Naive thymus-derived CD4-positive, alpha-beta T cell (primary cell): ENCODE data around the gene CERS4. TPM values are rescaled to one million over a fixed set of nuclear protein-coding genes. Genes with fewer than 3 reads are reported as not detected.
"Not testable (repeated sequence)": the region's sequence is repeated elsewhere in the genome, so short reads cannot be mapped to it uniquely, and the experiment has no call there.

ENCODE experiments used
- ATAC-seq: fragments of 150-1000 bp; cut with Tn5 transposase; 2 replicates; pipeline ENCODE4 v1.10.0; 2021; ENCODE audit warnings: mild to moderate bottlenecking, moderate library complexity
- CTCF ChIA-PET: fragments of 350-600 bp; sonication (Branson Sonifier 250); formaldehyde crosslinking; loops from one replicate; lab custom pipeline; 2021; ENCODE audit warnings: antibody characterized with exemption; lab: Charles Lee
- POLR2A ChIA-PET: fragments of 350-600 bp; sonication (Branson Sonifier 250); formaldehyde crosslinking; loops from one replicate; lab custom pipeline; 2021; ENCODE audit warnings: antibody characterized with exemption, inconsistent platforms; lab: Charles Lee
- DNase-seq, 9 donors: peaks; one replicate each; pipeline versions ENCODE4 v3.0.0 to v3.0.0-alpha.2; 2020 to 2022; ENCODE audit warnings: mixed read lengths in 1 of 9
- H3K27ac ChIP-seq: one replicate; pipeline ENCODE4 v1.7.0; 2013; ENCODE audit warnings: mild to moderate bottlenecking, low read depth, low read length, moderate library complexity
- H3K27me3 ChIP-seq, 2 donors: one replicate each; pipeline ENCODE4 v1.7.0; 2013; ENCODE audit warnings: low read length in 2 of 2, mild to moderate bottlenecking in 2 of 2, moderate library complexity in 2 of 2; ENCODE audit not compliant: control insufficient read depth in 2 of 2, insufficient read depth in 2 of 2
- H3K36me3 ChIP-seq, 3 experiments: 1 replicate in 2 of 3; 2 replicates in 1 of 3; pipeline ENCODE4 v1.7.0; 2013; ENCODE audit warnings: low read length in 3 of 3, mild to moderate bottlenecking in 3 of 3, moderate library complexity in 1 of 3; ENCODE audit not compliant: insufficient read depth in 3 of 3, control insufficient read depth in 2 of 3
- H3K4me1 ChIP-seq, 2 donors: one replicate each; pipeline ENCODE4 v1.7.0; 2013; ENCODE audit warnings: low read length in 2 of 2, mild to moderate bottlenecking in 2 of 2, moderate library complexity in 1 of 2; ENCODE audit not compliant: control insufficient read depth in 2 of 2, insufficient read depth in 2 of 2
- H3K4me3 ChIP-seq: 2 replicates; pipeline ENCODE4 v1.7.0; 2013; ENCODE audit warnings: mild to moderate bottlenecking, low read length
- H3K9me3 ChIP-seq, 3 experiments: 1 replicate in 2 of 3; 2 replicates in 1 of 3; pipeline ENCODE4 v1.7.0; 2013; ENCODE audit warnings: low read length in 3 of 3; ENCODE audit not compliant: control insufficient read depth in 2 of 3
- H3K27ac Mint-ChIP-seq, 9 donors: one replicate each; pipeline ENCODE4 v1.8.0; 2020 to 2022; ENCODE audit warnings: mixed read lengths in 9 of 9, mild to moderate bottlenecking in 8 of 9, moderate library complexity in 5 of 9, inconsistent platforms in 2 of 9
- H3K27me3 Mint-ChIP-seq, 5 donors: one replicate each; pipeline ENCODE4 v1.8.0; 2021 to 2022; ENCODE audit warnings: mixed read lengths in 5 of 5, mild to moderate bottlenecking in 1 of 5
- H3K36me3 Mint-ChIP-seq, 5 donors: one replicate each; pipeline ENCODE4 v1.8.0; 2020 to 2022; ENCODE audit warnings: mixed read lengths in 5 of 5, mild to moderate bottlenecking in 3 of 5, inconsistent platforms in 1 of 5
- H3K4me1 Mint-ChIP-seq, 7 donors: one replicate each; pipeline ENCODE4 v1.8.0; 2020 to 2022; ENCODE audit warnings: mixed read lengths in 7 of 7, mild to moderate bottlenecking in 3 of 7, inconsistent platforms in 1 of 7
- H3K4me3 Mint-ChIP-seq, 10 donors: one replicate each; pipeline ENCODE4 v1.8.0; 2020 to 2022; ENCODE audit warnings: mild to moderate bottlenecking in 10 of 10, mixed read lengths in 10 of 10, moderate library complexity in 6 of 10, inconsistent platforms in 2 of 10
- H3K9me3 Mint-ChIP-seq, 11 donors: one replicate each; pipeline ENCODE4 v1.8.0; 2020 to 2022; ENCODE audit warnings: mixed read lengths in 11 of 11, mild to moderate bottlenecking in 4 of 11, inconsistent platforms in 1 of 11, moderate library complexity in 1 of 11
- intact Hi-C, 2 donors: fragments of 100-400 bp; cut with micrococcal nuclease; formaldehyde crosslinking; loops; one replicate each; pipeline ENCODE4 v1.15.1; 2023
- polyA plus RNA-seq, 2 donors: library from polyadenylated mRNA; unstranded; fragments of 300-500 nt; fragmentation: Illumina TruSeq; gene quantifications; one replicate each; pipeline ENCODE4 v1.2.3, GENCODE V29; 2021
- total RNA-seq, 6 experiments: library from RNA in 5 of 6; stranded (reverse) in 5 of 6; gene quantifications; 1 replicate in 5 of 6; 2 replicates in 1 of 6; pipeline ENCODE4 v1.2.3 and lab custom pipeline; 2021 to 2026

CERS4 gene
- total and polyA plus RNA-seq, 7 experiments from 2014 or later = 11.2 to 32.4 (median 21.9) TPM

DNA sequence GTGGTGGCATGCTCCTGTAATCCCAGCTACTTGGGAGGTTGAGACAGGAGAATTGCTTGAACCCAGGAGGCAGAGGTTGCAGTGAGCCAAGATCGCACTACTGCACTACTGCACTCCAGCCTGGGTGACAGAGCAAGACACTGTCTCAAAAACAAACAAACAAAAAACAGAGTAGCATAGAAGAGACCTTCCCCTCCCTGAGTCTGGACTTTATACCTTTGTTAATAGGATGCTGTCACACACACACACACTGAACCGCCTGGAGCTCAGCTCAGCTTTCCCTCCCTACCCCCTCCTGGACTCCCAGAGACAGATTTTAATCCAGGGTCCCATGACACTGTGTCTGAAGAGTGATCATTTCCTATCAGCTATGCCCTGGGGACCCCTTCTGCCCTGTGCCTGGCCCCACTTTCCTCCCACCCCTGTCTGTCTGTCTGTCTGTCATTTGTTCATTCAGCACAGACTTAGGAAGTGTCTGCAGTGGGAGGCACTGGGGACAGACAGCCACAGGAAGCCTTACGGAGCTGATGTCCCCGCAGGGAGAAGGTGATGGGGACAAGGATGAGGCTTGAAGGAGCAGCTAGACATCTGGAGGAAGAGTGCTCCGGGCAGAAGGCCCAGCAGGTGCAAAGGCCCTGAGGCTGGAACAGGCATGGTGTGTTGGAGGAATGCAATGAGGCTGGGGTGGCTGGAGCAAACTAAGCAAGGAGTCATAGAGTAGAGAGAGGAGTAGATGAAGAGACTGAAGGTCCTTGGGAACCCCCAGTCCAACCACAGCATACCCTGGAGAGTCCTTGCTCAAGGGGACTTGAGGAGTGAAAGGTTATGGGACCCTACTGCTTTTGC lies 4.9 kb downstream of the CERS4 start:
- CTCF ChIA-PET = no interaction called here
- Mint-ChIP-seq H3K9me3 (peaks cover 0 to 3% (median 0%) of the 10 kb centered on the region in 11 donors), H3K4me3 (peak overlapping the region in 1 of 10 donors; percentile 59), H3K27me3 (no peaks in the 10 kb centered on the region), H3K36me3 (peaks cover 0 to 29% (median 3%) of the 10 kb centered on the region in 5 donors), H3K27ac (peak overlapping the region in 6 of 9 donors; percentile 29 to 79 (median 65)), H3K4me1 (peaks cover 27 to 49% (median 40%) of the 10 kb centered on the region in 7 donors)
- no peak for ATAC-seq
- no peak for DNase-seq
- Histone ChIP-seq H3K27me3 (no peaks in the 10 kb centered on the region), H3K27ac (no peak overlapping the region), H3K9me3 (no peaks in the 10 kb centered on the region), H3K4me1 (peaks cover 5 to 17% of the 10 kb centered on the region in 2 donors), H3K36me3 (peaks cover 0 to 28% (median 0%) of the 10 kb centered on the region in 3 experiments), H3K4me3 (no peak overlapping the region)
- intact Hi-C loops = no loop called here
- POLR2A ChIA-PET = interaction anchor here (1.0 kb wide), 1 partner anchor 107 kb away, joined by 3 read pairs; the partner anchor contains the start of genes NDUFA7 and RPS28

DNA sequence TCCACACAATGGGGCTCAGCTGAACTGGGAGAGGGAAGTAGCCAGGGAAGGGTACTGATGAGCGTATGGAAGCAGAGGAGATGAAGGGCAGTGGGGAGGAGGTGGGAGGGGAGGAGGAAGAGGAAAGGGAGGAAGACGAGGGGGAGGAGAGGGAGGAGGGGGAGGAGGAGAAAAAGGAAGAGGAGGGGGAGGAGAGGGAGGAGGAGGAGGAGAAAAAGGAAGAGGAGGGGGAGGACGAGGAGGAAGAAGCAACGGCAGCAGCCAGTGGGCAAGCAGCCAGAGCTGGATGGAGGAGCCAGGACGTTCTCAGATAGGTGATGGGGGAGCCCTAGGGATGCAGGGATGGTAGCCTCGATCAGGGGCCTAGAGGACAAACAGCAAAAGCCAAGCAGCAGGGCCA lies 5.6 kb downstream of the CERS4 start:
- POLR2A ChIA-PET = no interaction called here
- H3K4me1 ChIP-seq = peaks cover 5 to 15% of the 10 kb centered on the region in 2 donors
- no peaks in the 10 kb centered on the region for H3K9me3 ChIP-seq
- H3K36me3 ChIP-seq = peaks cover 0 to 24% (median 0%) of the 10 kb centered on the region in 3 experiments
- no peaks in the 10 kb centered on the region for H3K27me3 ChIP-seq
- H3K27ac ChIP-seq = no peak overlapping the region
- H3K36me3 Mint-ChIP-seq = peaks cover 0 to 29% (median 3%) of the 10 kb centered on the region in 5 donors
- peaks cover 0 to 3% (median 0%) of the 10 kb centered on the region in 11 donors for H3K9me3 Mint-ChIP-seq
- CTCF ChIA-PET = no interaction called here
- no peak for ATAC-seq
- intact Hi-C loops = no loop called here
- no peak overlapping the region for H3K4me3 ChIP-seq
- H3K4me3 Mint-ChIP-seq = no peak overlapping the region
- H3K27ac Mint-ChIP-seq = peak overlapping the region in 4 of 9 donors; percentile 29 to 79 (median 48)
- H3K4me1 Mint-ChIP-seq = peaks cover 24 to 47% (median 38%) of the 10 kb centered on the region in 7 donors
- no peak for DNase-seq
- no peaks in the 10 kb centered on the region for H3K27me3 Mint-ChIP-seq

DNA sequence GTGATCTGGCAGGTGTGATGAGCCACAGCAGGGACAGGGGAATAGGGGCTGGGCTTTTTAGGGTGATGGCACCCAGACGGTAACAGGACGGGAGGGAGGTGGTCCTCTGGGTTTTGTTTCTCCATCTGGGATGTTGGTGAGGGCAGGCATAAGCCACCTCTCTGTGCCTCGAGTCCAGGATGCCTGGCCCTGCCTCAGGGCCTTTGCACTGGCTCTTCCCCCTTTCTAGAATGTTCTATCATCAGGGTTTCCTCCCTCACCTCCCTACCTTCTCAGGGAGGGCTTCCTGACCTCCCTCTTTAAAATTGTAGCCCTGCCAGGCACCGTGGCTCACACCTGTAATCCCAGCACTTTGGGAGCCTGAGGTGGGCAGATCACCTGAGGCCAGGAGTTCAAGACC lies 6.6 kb downstream of the CERS4 start:
- no peaks in the 10 kb centered on the region for H3K9me3 ChIP-seq
- peaks cover 17 to 39% (median 30%) of the 10 kb centered on the region in 7 donors for H3K4me1 Mint-ChIP-seq
- intact Hi-C loops = no loop called here
- ATAC-seq = no peak
- no peak overlapping the region for H3K4me3 ChIP-seq
- peaks cover 0 to 23% (median 0%) of the 10 kb centered on the region in 3 experiments for H3K36me3 ChIP-seq
- DNase-seq = no peak
- no peaks in the 10 kb centered on the region for H3K27me3 ChIP-seq
- H3K27ac ChIP-seq = no peak overlapping the region
- H3K27me3 Mint-ChIP-seq = no peaks in the 10 kb centered on the region
- POLR2A ChIA-PET = no interaction called here
- H3K4me1 ChIP-seq = peaks cover 0 to 5% of the 10 kb centered on the region in 2 donors
- no peak overlapping the region for H3K4me3 Mint-ChIP-seq
- peaks cover 0 to 3% (median 0%) of the 10 kb centered on the region in 11 donors for H3K9me3 Mint-ChIP-seq
- peak overlapping the region in 3 of 9 donors; percentile 6 to 46 (median 40) for H3K27ac Mint-ChIP-seq
- H3K36me3 Mint-ChIP-seq = peaks cover 0 to 29% (median 3%) of the 10 kb centered on the region in 5 donors
- CTCF ChIA-PET = no interaction called here

DNA sequence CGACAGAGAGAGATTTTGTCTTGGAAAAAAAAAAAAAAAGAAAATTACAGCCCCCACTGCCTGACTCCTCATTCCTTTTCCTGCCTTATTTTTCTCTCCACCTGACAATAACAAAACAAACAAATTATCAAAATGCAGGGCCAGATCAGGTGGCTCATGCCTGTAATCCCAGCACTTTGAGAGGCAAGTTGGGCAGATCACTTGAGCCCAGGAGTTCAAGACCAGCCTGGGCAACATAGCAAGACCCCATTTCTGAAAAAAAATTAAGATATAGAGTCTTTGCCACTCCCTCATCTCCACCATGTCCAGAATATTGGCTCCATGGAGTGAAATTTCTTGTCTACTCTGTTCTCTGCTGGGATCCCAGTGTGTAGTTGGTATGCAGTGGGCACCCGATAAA lies 7.2 kb downstream of the CERS4 start:
- peaks cover 0 to 29% (median 3%) of the 10 kb centered on the region in 5 donors for H3K36me3 Mint-ChIP-seq
- Histone ChIP-seq H3K4me1 (no peaks in the 10 kb centered on the region), H3K27me3 (no peaks in the 10 kb centered on the region), H3K4me3 (no peak overlapping the region), H3K27ac (no peak overlapping the region), H3K36me3 (peaks cover 0 to 23% (median 0%) of the 10 kb centered on the region in 3 experiments), H3K9me3 (no peaks in the 10 kb centered on the region)
- POLR2A ChIA-PET = no interaction called here
- H3K27me3 Mint-ChIP-seq = no peaks in the 10 kb centered on the region
- H3K9me3 Mint-ChIP-seq = peaks cover 0 to 3% (median 0%) of the 10 kb centered on the region in 11 donors
- DNase-seq (no peak), ATAC-seq (no peak)
- H3K4me3 Mint-ChIP-seq = no peak overlapping the region
- CTCF ChIA-PET = no interaction called here
- peak overlapping the region in 3 of 9 donors; percentile 6 to 70 (median 40) for H3K27ac Mint-ChIP-seq
- H3K4me1 Mint-ChIP-seq = peaks cover 17 to 39% (median 28%) of the 10 kb centered on the region in 7 donors
- intact Hi-C loops = no loop called here

DNA sequence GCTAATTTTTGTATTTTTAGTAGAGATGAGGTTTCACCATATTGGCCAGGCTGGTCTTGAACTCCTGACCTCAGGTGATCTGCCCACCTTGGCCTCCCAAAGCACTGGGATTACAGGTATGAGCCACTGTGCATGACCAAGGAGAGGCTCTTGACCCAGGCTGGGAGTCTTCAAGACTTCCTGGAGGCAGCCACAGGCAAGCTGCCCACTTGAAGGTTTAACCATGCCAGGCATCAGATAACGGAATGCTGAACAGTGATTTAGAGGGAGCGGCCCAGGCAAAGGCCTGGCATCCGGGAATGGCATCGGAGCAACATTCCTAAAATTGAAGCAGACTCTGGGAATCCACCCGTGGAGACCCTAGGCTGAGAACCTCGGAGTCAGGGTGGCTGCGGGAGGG lies 9.0 kb downstream of the CERS4 start:
- intact Hi-C loops, H3K27me3 ChIP-seq, H3K9me3 ChIP-seq, H3K27me3 Mint-ChIP-seq, H3K27ac ChIP-seq, H3K9me3 Mint-ChIP-seq, POLR2A ChIA-PET, H3K4me1 ChIP-seq, H3K4me3 ChIP-seq, ATAC-seq, CTCF ChIA-PET, H3K4me3 Mint-ChIP-seq, H3K27ac Mint-ChIP-seq, DNase-seq: not testable (repeated sequence)
- peaks cover 8 to 30% (median 16%) of the 10 kb centered on the region in 7 donors for H3K4me1 Mint-ChIP-seq
- H3K36me3 Mint-ChIP-seq = peaks cover 0 to 20% (median 0%) of the 10 kb centered on the region in 5 donors
- H3K36me3 ChIP-seq = peaks cover 0 to 23% (median 0%) of the 10 kb centered on the region in 3 experiments

- no peaks in the 10 kb centered on the region for H3K9me3 Mint-ChIP-seq
Observed at GRCh38 chr19:8220481-8220880, 11.3 kb downstream of the CERS4 start.

More at GRCh38 chr19:8220481-8220880, 11.3 kb downstream of the CERS4 start:
- CTCF ChIA-PET = interaction anchor here (1.5 kb wide), 1 partner anchor 133 kb away, joined by 3 read pairs; no protein-coding TSS in a partner anchor
- Mint-ChIP-seq H3K36me3 (peaks cover 0 to 18% (median 5%) of the 10 kb centered on the region in 5 donors), H3K4me3 (no peak overlapping the region), H3K27ac (peak overlapping the region in 1 of 9 donors; percentile 23), H3K27me3 (no peaks in the 10 kb centered on the region), H3K4me1 (peaks cover 0 to 17% (median 8%) of the 10 kb centered on the region in 7 donors)
- DNase-seq (no peak), ATAC-seq (no peak)
- POLR2A ChIA-PET = no interaction called here
- Histone ChIP-seq H3K27ac (no peak overlapping the region), H3K4me1 (no peaks in the 10 kb centered on the region), H3K9me3 (no peaks in the 10 kb centered on the region), H3K36me3 (peaks cover 0 to 13% (median 0%) of the 10 kb centered on the region in 3 experiments), H3K4me3 (no peak overlapping the region), H3K27me3 (no peaks in the 10 kb centered on the region)
- intact Hi-C loops = no loop called here
